EL (cell line): ENCODE measurements around the gene TRPM3.

Experiments used
- DNase-seq: peaks from one replicate; pipeline ENCODE4 v3.0.0-alpha.2; 2016

TRPM3 gene

GRCh38 chr9:70941191-70941590, 180.2 kb downstream of the TRPM3 start:
- DNase-seq, result no peak

- DNase-seq, result no peak
Observed at GRCh38 chr9:70940605-70941004, 180.8 kb downstream of the TRPM3 start.

- DNase-seq, result no peak
Observed at GRCh38 chr9:70936536-70936935, 184.9 kb downstream of the TRPM3 start.

GRCh38 chr9:70935856-70936255, 185.6 kb downstream of the TRPM3 start:
- DNase-seq, result peak; percentile 15

- no peak for DNase-seq
Observed at GRCh38 chr9:70934642-70935041, 186.8 kb downstream of the TRPM3 start.

- DNase-seq, result peak; percentile 8
Observed at GRCh38 chr9:70933321-70933720, 188.1 kb downstream of the TRPM3 start.

- DNase-seq, result no peak
Observed at GRCh38 chr9:70932097-70932496, 189.3 kb downstream of the TRPM3 start.

- DNase-seq, result no peak
Observed at GRCh38 chr9:70927530-70927929, 193.9 kb downstream of the TRPM3 start.

GRCh38 chr9:70924895-70925547, 196.4 kb downstream of the TRPM3 start:
- DNase-seq, result peak; percentile 84

- DNase-seq, result peak; percentile 88
Observed at GRCh38 chr9:70924380-70924779, 197.0 kb downstream of the TRPM3 start.

GRCh38 chr9:70923961-70924360, 197.5 kb downstream of the TRPM3 start:
- peak; percentile 48 for DNase-seq

- DNase-seq, result peak; percentile 72
Observed at GRCh38 chr9:70921136-70921535, 200.3 kb downstream of the TRPM3 start.

GRCh38 chr9:70917277-70917676, 204.1 kb downstream of the TRPM3 start:
- DNase-seq, result no peak

GRCh38 chr9:70911791-70912190, 209.6 kb downstream of the TRPM3 start:
- no peak for DNase-seq

- no peak for DNase-seq
Observed at GRCh38 chr9:70910598-70910997, 210.8 kb downstream of the TRPM3 start.

GRCh38 chr9:70902692-70903131, 218.7 kb downstream of the TRPM3 start:
- peak; percentile 97 for DNase-seq

GRCh38 chr9:70902171-70902570, 219.2 kb downstream of the TRPM3 start:
- DNase-seq, result peak; percentile 40

GRCh38 chr9:70901746-70902145, 219.7 kb downstream of the TRPM3 start:
- no peak for DNase-seq

GRCh38 chr9:70901013-70901412, 220.4 kb downstream of the TRPM3 start:
- no peak for DNase-seq

GRCh38 chr9:70893580-70894122, 227.8 kb downstream of the TRPM3 start:
- DNase-seq, result no peak

GRCh38 chr9:70888471-70888870, 232.9 kb downstream of the TRPM3 start:
- DNase-seq, result no peak

GRCh38 chr9:70887826-70888225, 233.6 kb downstream of the TRPM3 start:
- DNase-seq, result no peak

GRCh38 chr9:70883963-70884793, 237.2 kb downstream of the TRPM3 start:
- no peak for DNase-seq

GRCh38 chr9:70883056-70883455, 238.4 kb downstream of the TRPM3 start:
- DNase-seq, result peak; percentile 49
